ENCODE measurements around the gene GOLGA8B.
"Not testable (repeated sequence)": the region's sequence is repeated elsewhere in the genome, so short reads cannot be mapped to it uniquely, and the experiment has no call there.

Gene GOLGA8B

GRCh38 chr15:34559764-34560163, 23.7 kb downstream of the GOLGA8B start:
- DNase-seq (ENCODE audit: low read depth in 2 of 2) = not testable (repeated sequence)

DNA sequence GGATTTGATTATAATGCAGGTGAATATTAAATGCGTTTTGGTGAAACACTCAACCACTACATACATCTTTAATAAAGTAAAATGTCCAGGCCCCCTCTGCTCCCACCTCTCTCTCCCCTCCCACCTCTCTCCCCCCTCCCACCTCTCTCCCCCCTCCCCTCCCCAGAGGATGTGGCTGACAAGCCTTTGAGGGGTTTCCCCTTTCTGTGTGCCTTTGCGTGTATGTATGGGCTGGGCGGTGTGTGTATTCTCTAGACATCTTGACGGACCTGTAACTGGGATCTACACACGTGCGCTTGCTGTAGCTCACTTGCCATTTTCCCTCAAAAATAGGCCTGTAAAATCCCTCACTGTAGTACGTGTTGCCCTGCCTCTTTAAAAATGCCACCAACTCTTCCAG, 28.3 kb downstream of the GOLGA8B start:
- not testable (repeated sequence) for DNase-seq (ENCODE audit: low read depth in 2 of 2)

GRCh38 chr15:34554716-34555115, 28.7 kb downstream of the GOLGA8B start:
- DNase-seq (ENCODE audit: low read depth in 2 of 2) = not testable (repeated sequence)

DNA sequence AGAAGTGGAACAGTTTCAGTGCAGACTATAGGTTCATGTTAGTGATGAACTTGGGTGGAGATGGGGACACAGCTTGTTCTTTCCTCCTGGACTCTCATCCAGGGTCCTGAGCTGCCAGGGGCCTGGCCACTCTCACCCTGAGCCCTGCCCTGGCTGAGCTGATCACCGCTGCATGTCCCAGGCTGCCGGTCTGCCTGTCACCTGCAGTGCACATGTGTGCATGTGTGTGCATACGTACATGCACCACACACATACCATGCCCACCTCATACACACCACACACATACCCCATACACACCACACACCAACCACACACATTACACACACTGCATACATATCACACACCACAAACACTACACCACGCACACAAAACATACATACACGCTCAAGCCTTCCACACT, 29.3 kb downstream of the GOLGA8B start:
- DNase-seq (ENCODE audit: low read depth in 2 of 2) = not testable (repeated sequence)

GRCh38 chr15:34550129-34550528, 33.3 kb downstream of the GOLGA8B start:
- DNase-seq (ENCODE audit: low read depth in 2 of 2) = not testable (repeated sequence)

DNA sequence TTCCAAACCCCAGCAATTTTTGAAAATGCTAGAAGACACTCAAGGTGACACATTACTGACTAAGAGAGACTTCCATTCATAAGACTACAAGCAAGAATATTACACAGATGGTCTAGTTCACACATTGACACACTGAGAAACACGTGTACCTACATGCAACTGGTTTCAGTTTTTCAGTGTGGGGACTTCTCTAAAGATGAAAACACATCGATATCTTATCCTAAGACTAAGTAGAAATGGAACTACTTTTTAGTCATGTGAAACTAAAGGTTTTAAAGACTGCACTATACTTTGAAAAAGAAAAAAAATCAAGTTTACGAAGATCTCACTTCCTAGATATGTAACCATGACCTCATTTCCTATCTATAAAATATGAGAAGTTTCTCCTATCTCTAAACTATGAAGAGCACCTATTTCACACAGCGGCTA, 34.1 kb downstream of the GOLGA8B start:
- not testable (repeated sequence) for DNase-seq (ENCODE audit: low read depth in 2 of 2)

DNA sequence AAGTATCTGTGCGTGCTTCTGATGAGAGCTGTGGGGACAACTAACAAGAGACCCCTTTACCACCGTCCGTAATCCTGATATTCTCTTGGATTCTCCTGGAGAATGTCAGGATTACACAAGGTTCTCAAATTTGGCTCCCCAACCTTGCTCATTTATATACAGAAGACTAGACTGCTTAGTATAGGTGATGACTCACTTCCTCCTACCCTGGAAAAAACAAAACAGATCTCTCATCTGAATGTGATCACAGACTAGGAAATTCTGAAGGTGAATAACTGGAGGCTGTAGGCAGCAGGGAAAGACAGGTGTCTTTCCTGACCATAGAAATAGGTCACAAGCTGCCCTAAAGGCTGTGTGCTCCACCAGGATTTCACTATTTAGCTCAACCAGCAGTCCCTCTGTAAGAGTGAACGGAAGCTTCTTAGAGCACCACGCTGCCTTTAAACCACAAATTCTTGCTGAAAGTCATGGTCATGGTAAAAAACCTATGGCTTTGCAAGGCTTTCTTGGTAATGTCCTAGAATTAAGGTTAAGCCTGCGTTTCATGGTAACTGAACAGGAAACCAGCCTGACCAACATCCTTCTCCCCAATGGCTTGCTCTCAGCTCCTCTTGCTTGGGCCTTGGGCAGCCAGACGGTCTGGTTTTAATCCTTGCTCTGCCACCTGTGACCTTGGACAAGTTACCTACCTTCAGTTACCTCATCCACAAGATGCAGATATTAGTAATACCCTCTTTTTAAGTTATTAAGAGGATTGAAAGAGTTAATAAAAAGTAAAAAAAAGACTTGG, 39.4 kb downstream of the GOLGA8B start:
- DNase-seq (ENCODE audit: low read depth in 2 of 2) = not testable (repeated sequence)

GRCh38 chr15:34535857-34536256, 47.6 kb downstream of the GOLGA8B start:
- DNase-seq (ENCODE audit: low read depth in 2 of 2) = not testable (repeated sequence)

Data from stimulated activated CD8-positive, alpha-beta memory T cell treated with anti-CD3 and anti-CD28 coated beads, Interleukin-2, amount 100 ng/mL, for 48 hours (primary cell).